ENCODE data around the gene TYSND1.
"Not testable (repeated sequence)": the region's sequence is repeated elsewhere in the genome, so short reads cannot be mapped to it uniquely, and the experiment has no call there.

The TYSND1 gene

GRCh38 chr10:70146489-70147258, at the start of gene TYSND1:
Gene TYSND1 (minus strand): TSS chr10:70146700. CDS start chr10:70146586, 114 bp downstream.
- DNase-seq = peak; percentile 91 to 96

- no peak for DNase-seq
Measured at GRCh38 chr10:70193391-70193844, 46.9 kb upstream of the TYSND1 start.

- no peak for DNase-seq
Measured at GRCh38 chr10:70192326-70192968, 45.9 kb upstream of the TYSND1 start.

- no peak for DNase-seq
Measured at GRCh38 chr10:70191972-70192305, 45.4 kb upstream of the TYSND1 start.

- DNase-seq = peak in 1 of 2 experiments; percentile 3
Measured at GRCh38 chr10:70191161-70191971, 44.9 kb upstream of the TYSND1 start.

- DNase-seq = no peak
Measured at GRCh38 chr10:70190581-70190980, 44.1 kb upstream of the TYSND1 start.

GRCh38 chr10:70190102-70190501, 43.6 kb upstream of the TYSND1 start:
- no peak for DNase-seq

GRCh38 chr10:70188768-70189167, 42.3 kb upstream of the TYSND1 start:
- no peak for DNase-seq

GRCh38 chr10:70186571-70186970, 40.1 kb upstream of the TYSND1 start:
- DNase-seq = no peak

- DNase-seq = no peak
Measured at GRCh38 chr10:70186090-70186489, 39.6 kb upstream of the TYSND1 start.

- no peak for DNase-seq
Measured at GRCh38 chr10:70183304-70183703, 36.8 kb upstream of the TYSND1 start.

- not testable (repeated sequence) for DNase-seq
Measured at GRCh38 chr10:70179209-70179608, 32.7 kb upstream of the TYSND1 start.

- no peak for DNase-seq
Measured at GRCh38 chr10:70178139-70178725, 31.7 kb upstream of the TYSND1 start.

GRCh38 chr10:70176441-70176840, 29.9 kb upstream of the TYSND1 start:
- DNase-seq = no peak

- no peak for DNase-seq
Measured at GRCh38 chr10:70175516-70175915, 29.0 kb upstream of the TYSND1 start.

- no peak for DNase-seq
Measured at GRCh38 chr10:70174058-70174741, 27.7 kb upstream of the TYSND1 start.

GRCh38 chr10:70169649-70170364, 23.3 kb upstream of the TYSND1 start:
- no peak for DNase-seq

- DNase-seq = no peak
Measured at GRCh38 chr10:70169011-70169410, 22.5 kb upstream of the TYSND1 start.

- DNase-seq = no peak
Measured at GRCh38 chr10:70167246-70167645, 20.7 kb upstream of the TYSND1 start.

GRCh38 chr10:70166394-70166793, 19.9 kb upstream of the TYSND1 start:
- DNase-seq = no peak

GRCh38 chr10:70164163-70164562, 17.7 kb upstream of the TYSND1 start:
- no peak for DNase-seq

GRCh38 chr10:70163448-70163847, 16.9 kb upstream of the TYSND1 start:
- DNase-seq = no peak

Measured in NCI-H446 (cell line).